Measurements from ENCODE around the gene UNC5A.

The UNC5A gene

GRCh38 chr5:176810081-176810597 lies at the start of gene UNC5A:
Gene UNC5A, plus strand, starts transcription at chr5:176810559. Its CDS starts 192 bp downstream, at chr5:176810751.
- no peak for DNase-seq

- no peak for DNase-seq
Observed at GRCh38 chr5:176761755-176762154, 48.6 kb upstream of the UNC5A start.

DNA sequence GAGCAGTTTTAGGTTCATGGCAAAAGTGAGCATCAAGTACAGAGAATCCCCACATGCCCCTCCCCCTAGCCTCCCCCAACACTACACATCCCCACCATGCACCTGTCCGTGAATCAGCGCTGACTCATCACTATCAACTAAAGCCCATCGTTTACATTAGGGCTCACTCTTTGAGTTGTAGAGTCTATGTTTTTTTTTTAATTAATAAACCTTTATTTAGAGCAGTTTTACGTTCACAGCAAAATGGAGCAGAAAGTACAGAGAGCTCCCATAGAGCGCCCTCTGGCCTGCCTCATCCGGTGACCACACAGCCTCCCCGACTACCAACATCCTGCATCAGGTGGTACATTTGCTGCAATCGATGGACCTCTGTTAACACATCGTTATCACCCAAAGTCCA lies 47.9 kb upstream of the UNC5A start:
- DNase-seq = no peak

DNA sequence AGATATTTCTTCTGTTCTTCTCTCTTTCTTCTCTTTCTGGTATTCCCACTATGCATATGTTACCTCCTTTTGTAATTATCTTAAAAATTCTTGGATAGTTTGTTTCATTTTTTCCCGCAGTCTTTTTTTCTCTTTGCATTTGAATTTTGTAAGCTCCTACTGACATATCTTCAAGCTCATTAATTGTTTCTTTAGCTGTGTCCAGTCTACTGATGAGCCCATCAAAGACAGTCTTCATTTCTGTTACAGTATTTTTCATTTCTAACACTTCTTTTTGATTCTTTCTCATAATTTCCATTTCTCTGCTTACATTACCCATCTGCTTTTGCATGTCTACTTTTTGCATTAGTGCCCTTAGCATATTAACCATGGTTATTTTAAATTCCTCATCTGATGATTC lies 44.7 kb upstream of the UNC5A start:
- no peak for DNase-seq

- no peak for DNase-seq
Observed at GRCh38 chr5:176768174-176768970, 42.0 kb upstream of the UNC5A start.

DNA sequence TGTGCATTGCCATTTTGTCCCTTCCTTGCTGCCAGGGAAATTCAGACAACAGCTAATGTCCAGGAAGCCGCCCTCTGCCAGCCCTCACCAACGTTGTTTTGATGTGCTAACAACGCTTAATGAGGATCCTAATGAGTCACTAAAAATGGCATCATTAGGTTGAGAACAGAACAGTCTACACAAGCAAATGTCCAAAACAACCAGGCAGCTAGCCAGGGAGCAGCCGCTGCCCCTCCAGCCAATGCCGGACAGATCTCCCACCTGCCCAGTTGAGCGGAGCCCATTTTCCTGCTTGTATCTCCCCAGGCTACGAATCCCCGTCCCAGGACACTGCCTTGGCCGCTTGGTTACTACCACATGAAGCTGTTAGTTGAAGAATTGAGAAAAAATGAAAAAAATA lies 40.4 kb upstream of the UNC5A start:
- DNase-seq = no peak

- DNase-seq = no peak
Observed at GRCh38 chr5:176770431-176770830, 39.9 kb upstream of the UNC5A start.

GRCh38 chr5:176771102-176771845 lies 39.1 kb upstream of the UNC5A start:
- no peak for DNase-seq

DNA sequence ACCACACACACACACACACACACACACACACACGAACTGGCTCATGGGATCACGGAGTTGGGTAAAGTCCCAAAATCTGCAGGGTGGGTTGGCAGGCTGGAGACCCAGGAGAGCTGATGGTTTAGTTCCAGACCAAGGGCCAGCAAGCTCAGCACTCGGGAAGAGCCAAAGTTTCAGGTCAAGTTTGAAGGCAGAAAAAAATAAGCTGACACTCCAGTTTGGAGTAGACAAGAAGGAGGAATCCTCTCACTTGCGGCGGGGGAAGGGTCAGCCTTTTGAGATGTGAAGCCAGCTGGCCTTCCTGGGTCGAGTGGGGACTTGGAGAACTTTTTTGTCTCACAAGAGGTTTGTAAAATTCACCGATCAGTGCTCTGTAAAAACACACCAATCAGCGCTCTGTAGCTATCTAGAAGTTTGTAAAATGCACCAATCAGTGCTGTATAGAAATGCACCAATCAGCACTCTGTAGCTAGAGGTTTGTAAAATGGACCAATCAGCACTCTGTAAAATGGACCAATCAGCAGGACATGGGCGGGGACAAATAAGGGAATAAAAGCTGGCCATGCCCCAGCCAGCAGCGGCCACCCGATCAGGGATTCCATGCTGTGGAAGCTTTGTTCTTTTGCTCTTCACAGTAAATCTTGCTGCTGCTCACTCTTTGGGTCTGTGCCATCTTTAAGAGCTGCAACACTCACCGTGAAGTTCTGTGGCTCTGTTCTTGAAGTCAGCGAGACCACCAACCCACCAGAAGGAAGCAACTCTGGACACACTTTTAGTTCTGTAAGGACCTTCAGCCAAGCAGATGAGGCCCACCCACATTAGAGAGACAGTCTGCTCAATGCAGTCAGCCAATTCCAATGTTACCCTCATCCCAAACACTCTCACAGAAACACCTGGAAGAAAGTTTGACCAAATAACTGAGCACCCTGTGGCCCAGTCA lies 37.8 kb upstream of the UNC5A start:
- DNase-seq = no peak

DNA sequence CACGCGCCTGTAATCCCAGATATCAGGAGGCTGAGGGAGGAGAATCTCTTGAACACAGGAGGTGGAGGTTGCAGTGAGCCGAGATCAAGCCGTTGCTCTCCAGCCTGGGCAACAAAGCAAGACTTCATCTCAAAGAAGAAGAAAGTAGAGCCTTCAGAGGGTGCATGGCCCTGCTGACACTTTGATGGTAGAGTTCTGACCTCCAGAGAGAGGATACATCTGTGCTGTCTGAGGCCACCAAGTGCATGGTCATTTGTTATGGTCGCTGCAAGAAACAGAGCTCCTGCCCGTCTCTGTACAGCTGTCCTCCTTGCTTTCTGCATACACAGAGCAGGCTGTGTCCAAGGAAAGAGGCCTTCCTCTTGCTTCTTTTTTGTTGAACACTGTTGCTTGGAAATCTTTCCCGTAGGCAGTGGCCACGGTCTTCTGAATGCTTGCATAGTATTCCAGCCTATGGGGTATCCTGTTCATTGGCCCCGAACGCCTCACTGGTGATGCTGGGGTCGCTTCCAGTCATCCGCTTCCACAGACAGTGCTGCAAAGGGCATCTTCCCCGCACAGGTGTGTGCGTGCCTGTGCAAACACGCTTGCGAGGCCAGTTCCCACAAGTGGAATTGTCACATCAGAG lies 36.8 kb upstream of the UNC5A start:
- no peak for DNase-seq

DNA sequence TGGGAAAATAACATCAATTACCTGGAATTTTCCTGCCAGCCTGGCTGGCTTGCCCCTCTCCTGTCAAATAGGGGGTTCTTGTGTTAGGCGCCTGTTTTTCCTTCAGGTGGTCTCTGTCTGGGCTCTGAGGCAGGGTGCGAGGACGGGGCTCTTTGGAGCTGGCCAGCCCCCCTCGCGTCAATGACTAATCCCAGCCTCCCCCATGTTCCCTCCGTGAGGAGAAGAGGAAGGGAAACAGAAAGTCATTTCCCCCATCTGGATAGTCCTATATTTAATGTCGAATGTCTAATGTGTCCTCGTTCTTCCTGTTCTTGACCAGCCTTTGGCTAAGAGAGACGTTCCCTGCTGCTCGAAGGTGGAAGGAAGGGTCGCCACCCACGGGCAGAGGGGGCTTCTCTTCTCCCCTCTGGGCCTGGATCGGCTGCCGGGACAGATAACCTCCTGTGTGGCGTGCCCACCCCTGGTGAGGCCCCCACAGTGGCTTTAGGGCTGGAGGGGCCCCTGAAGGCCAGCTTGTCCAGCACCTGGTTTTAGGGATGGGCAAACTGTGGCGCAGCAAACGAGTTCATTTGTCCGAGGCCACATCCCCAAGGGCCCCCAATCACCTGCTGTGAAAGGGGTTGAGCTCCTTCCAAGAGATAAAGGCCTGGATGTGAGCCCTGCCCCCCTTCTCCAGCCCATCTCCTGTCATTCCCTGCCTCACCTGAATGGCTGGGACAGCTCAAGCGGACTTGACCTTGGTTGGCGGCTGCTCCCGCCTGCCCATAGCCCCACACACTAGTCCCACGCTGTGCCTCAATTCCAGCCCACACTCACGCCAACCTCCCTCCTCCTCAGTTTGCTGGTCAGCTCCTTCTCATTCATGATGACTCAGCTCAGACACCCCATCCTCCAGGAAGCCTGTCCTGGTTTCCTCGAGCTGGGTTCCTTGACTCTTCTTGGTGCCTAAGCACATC lies 35.9 kb upstream of the UNC5A start:
- no peak for DNase-seq

DNA sequence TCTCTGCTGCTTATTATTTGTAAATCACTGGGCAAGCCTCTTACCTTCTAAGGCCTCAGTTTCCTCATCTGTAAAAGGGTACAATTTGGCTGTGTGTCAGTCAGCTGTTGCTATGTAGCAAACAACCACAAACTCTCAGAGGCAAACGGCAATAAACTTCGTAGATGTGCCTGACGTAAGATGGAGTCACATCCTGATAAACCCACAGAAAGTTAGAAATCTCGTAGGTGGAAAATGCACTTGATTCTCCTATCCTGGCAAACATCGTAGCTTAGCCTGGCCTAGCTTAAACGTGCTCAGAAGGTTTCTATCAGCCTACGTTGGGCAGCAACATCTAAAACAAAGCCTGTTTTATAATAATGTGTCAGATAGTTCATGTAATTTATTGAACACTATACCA lies 35.0 kb upstream of the UNC5A start:
- DNase-seq = no peak

GRCh38 chr5:176776141-176776865 lies 34.1 kb upstream of the UNC5A start:
- DNase-seq = no peak

DNA sequence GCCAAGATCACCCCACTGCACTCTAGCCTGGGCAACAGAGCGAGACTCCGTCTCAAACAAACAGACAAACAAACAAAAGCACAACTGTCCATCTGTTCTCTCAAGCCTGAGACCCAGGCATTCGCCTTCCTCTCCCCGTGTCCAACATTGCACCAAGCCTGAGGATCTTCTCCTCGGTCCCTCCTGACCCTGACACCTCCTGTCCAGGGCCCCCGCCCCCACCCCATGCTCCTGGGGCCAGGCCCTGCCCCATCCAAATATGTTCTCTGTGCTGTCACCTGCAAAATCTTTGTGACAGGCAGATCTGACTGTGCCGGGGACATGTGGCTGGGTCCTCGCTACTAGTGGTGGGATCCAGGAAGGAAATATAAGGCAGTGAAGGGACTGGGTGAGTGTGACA lies 33.4 kb upstream of the UNC5A start:
- DNase-seq = no peak

- no peak for DNase-seq
Observed at GRCh38 chr5:176778921-176779465, 31.4 kb upstream of the UNC5A start.

DNA sequence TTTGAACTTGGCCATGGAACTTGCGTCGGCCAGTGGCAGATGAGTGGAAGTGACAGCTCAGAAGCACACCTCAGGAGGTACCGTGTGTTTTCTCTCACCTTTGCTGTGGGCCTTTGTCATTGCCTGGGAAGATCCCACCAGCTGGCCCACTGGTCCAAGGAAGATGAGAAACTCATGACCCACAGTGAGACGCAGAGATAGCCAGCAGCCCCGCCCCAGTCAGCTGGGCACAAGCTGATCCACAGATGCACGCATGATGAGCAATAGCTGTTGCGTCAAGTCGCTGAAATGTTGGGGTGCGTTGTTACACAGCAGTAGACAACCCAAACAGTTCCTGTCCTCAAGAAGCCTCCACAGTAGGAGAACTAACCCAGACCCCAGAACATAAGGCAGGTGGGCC lies 30.8 kb upstream of the UNC5A start:
- DNase-seq = no peak

DNA sequence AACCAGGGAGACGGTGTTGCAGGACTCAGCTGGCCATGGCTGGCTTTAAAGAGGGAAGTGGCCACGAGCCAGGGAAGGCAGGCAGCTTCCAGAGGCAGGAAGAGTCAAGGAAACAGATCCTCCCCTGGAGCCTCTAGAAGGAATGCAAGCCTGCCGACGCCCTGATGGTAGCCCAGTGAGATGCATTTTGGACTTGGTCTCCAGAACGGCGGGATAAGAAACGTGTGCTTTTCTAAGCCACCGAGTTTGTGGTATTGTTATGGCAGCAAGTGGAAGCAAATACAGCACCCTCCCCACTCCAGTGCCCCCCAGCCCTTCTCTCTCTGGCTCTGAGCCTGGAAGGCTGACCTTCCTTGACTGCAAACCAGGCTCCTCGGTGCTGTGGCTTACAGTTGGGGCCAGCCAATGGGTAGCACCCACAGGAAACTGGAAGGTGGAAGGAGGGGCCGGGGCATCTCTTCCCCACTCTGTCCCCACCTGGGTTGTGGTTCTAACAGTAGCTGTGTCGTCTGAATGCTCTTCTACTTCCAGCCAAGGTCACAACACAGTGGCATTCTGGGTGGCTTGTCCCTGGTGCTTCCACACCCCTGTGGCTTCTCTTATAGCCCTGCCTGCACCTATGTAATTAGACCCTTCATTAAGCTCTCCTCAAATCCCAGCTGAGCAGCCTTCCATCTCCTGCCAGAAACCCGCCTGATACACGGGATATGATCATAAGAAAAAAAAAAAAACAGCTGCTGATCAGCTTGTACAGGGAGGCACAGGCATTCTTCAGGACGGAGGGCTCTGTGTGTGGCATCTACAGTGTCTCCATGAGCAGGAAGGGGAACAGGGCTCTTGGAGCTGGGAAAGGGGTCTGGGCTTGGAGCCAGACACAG lies 29.9 kb upstream of the UNC5A start:
- no peak for DNase-seq

DNA sequence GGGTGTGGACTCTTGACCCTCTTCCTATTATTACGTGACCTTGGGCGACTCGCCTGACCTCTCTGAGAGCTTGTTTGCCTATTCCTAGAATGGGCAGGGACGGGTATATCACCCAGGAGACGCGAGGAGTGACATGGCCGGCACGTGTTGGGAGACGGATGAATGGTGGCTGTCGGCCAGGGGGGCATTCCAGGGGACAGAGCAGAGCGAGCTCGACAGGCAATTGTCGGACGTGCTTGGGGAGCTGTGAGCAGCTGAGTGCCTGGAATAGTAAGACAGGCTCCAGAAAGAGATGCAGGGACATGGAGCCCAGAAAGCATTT lies 29.3 kb upstream of the UNC5A start:
- no peak for DNase-seq
